HepG2 (cell line): Measurements from ENCODE around the gene TSC22D4. TPM values are rescaled to one million over a fixed set of nuclear protein-coding genes. Genes with fewer than 3 reads are reported as not detected.

Experiments used
- CBFB ChIP-seq: sonication (generic); formaldehyde crosslinking; IDR thresholded peaks from 2 replicates; pipeline ENCODE4 v1.4.0; 2020; ENCODE audit warnings: missing genetic modification reagents
- E2F2 ChIP-seq: sonication (generic); formaldehyde crosslinking; IDR thresholded peaks from 2 replicates; pipeline ENCODE4 v1.4.0; 2020; ENCODE audit warnings: missing genetic modification reagents, borderline replicate concordance
- ETS1 ChIP-seq: sonication (generic); formaldehyde crosslinking; IDR thresholded peaks from 2 replicates; pipeline ENCODE4 v1.4.0; 2020; ENCODE audit warnings: missing genetic modification reagents
- HOXA9 ChIP-seq: sonication (generic); formaldehyde crosslinking; IDR thresholded peaks from 2 replicates; pipeline ENCODE4 v1.8.1; 2022; ENCODE audit warnings: missing genetic modification reagents, mild to moderate bottlenecking, moderate library complexity, borderline replicate concordance
- MATR3 ChIP-seq: sonication (generic); formaldehyde crosslinking; IDR thresholded peaks from 2 replicates; pipeline ENCODE4 v1.4.0; 2020; ENCODE audit warnings: missing genetic modification reagents
- MEIS1 ChIP-seq: sonication (generic); formaldehyde crosslinking; IDR thresholded peaks from 2 replicates; pipeline ENCODE4 v1.9.0; 2021; ENCODE audit warnings: mild to moderate bottlenecking, missing genetic modification reagents, moderate library complexity, borderline replicate concordance
- MIXL1 ChIP-seq: IDR thresholded peaks from 2 replicates; pipeline ENCODE4 v1.6.1; 2016
- SNAI1 ChIP-seq: sonication (generic); formaldehyde crosslinking; IDR thresholded peaks from 2 replicates; pipeline ENCODE4 v1.5.0; 2020; ENCODE audit warnings: mild to moderate bottlenecking, missing genetic modification reagents, borderline replicate concordance
- YEATS4 ChIP-seq: sonication (generic); formaldehyde crosslinking; IDR thresholded peaks from 2 replicates; pipeline ENCODE4 v1.4.0; 2020; ENCODE audit warnings: missing genetic modification reagents, borderline replicate concordance
- ZC3H13 ChIP-seq: sonication (generic); formaldehyde crosslinking; IDR thresholded peaks from 2 replicates; pipeline ENCODE4 v1.8.1; 2023; ENCODE audit warnings: mild to moderate bottlenecking, missing genetic modification reagents, moderate library complexity
- ZHX2 ChIP-seq, 2 experiments: sonication (generic) in 1 of 2; formaldehyde crosslinking in 1 of 2; IDR thresholded peaks; 2 replicates each; pipeline versions ENCODE4 v1.6.1 to v1.9.0; 2014 to 2022; ENCODE audit warnings: antibody characterized with exemption in 1 of 2, borderline replicate concordance in 1 of 2, inconsistent platforms in 1 of 2, low read depth in 1 of 2, missing genetic modification reagents in 1 of 2
- ZNF570 ChIP-seq: sonication (generic); formaldehyde crosslinking; IDR thresholded peaks from 2 replicates; pipeline ENCODE4 v1.4.0; 2020; ENCODE audit warnings: mild to moderate bottlenecking, missing genetic modification reagents, borderline replicate concordance
- ZNF572 ChIP-seq: sonication (generic); formaldehyde crosslinking; IDR thresholded peaks from 2 replicates; pipeline ENCODE4 v1.5.1; 2020; ENCODE audit warnings: mild to moderate bottlenecking, missing genetic modification reagents
- ZNF687 ChIP-seq: sonication (generic); formaldehyde crosslinking; IDR thresholded peaks from 2 replicates; pipeline ENCODE4 v1.5.1; 2020; ENCODE audit warnings: mild to moderate bottlenecking, missing genetic modification reagents, moderate library complexity
- polyA plus RNA-seq, 8 experiments: library from polyadenylated mRNA; depleted of rRNA in 3 of 8; stranded (reverse) in 7 of 8; unstranded in 1 of 8; fragments of >200 nt; fragmentation: Illumina TruSeq in 4 of 8; extraction: Trizol in 4 of 8; gene quantifications; 2 replicates each; pipeline versions ENCODE4 v1.2.1 to v1.2.3, GENCODE V29; 2011 to 2016; ENCODE audit warnings: low read depth in 4 of 8, missing spikeins in 1 of 8, mixed read lengths in 1 of 8; ENCODE audit not compliant: insufficient read depth in 1 of 8
- total RNA-seq, 5 experiments: library from RNA; depleted of rRNA; stranded (reverse); fragments of >200 nt; fragmentation: Illumina TruSeq; extraction: Trizol; gene quantifications; 2 replicates each; pipeline ENCODE4 v1.2.3, GENCODE V29; 2016; ENCODE audit warnings: low read depth in 1 of 5

The TSC22D4 gene
- total and polyA plus RNA-seq, 2 of the 13 experiments (the other 11 are each of a cell fraction or from before 2014, with no cell fraction given): 7.7 to 8.7 TPM

GRCh38 chr7:100435401-100436304 lies 43.4 kb downstream of the TSC22D4 start (continued):
- TF ChIP-seq E2F2 (CRISPR knock-in tag): peak; percentile 61; the same call in 1 of the 2 replicates
- TF ChIP-seq HOXA9 (CRISPR knock-in tag): peak; percentile 64; the same call in 1 of the 2 replicates
- TF ChIP-seq MEIS1: 0 out of 2 replicates have a peak, but pooled peaks have one; percentile 26
- no peak for TF ChIP-seq MATR3 (CRISPR knock-in tag)
- peak; percentile 44; the same call in 1 of the 2 replicates for TF ChIP-seq YEATS4 (CRISPR knock-in tag)
- TF ChIP-seq CBFB (CRISPR knock-in tag): no peak; the same call in 1 of the 2 replicates
- TF ChIP-seq ZNF687 (CRISPR knock-in tag): peak; percentile 84
- no peak for TF ChIP-seq ZNF570
- TF ChIP-seq SNAI1 (CRISPR knock-in tag): no peak
- TF ChIP-seq ZNF572 (CRISPR knock-in tag): no peak
- TF ChIP-seq ZHX2 (IDR thresholded peaks at IDR 0.05; ENCODE audit: low read depth): no peak
- no peak; the same call in 1 of the 2 replicates for TF ChIP-seq ZHX2 (CRISPR knock-in tag; IDR thresholded peaks at IDR 0.05; ENCODE audit: borderline replicate concordance)
- peak; percentile 84; the same call in 1 of the 2 replicates for TF ChIP-seq ZC3H13 (CRISPR knock-in tag)
- no peak for TF ChIP-seq ETS1 (CRISPR knock-in tag)
- TF ChIP-seq MIXL1 (CRISPR knock-in tag): no peak
